HEK293 (cell line): ENCODE results near the gene KCNQ1.

Experiments
- MZF1 ChIP-seq: fragments of 450-650 bp; formaldehyde crosslinking; IDR thresholded peaks from 2 replicates; pipeline ENCODE4 v1.5.1; 2017; ENCODE audit warnings: missing biosample characterization, missing genetic modification characterization, borderline replicate concordance
- ZFP37 ChIP-seq: fragments of 450-650 bp; formaldehyde crosslinking; IDR thresholded peaks from 2 replicates; pipeline ENCODE4 v1.5.1; 2016; ENCODE audit warnings: missing biosample characterization, missing genetic modification characterization
- ZNF292 ChIP-seq: fragments of 450-650 bp; formaldehyde crosslinking; IDR thresholded peaks from 2 replicates; pipeline ENCODE4 v1.5.1; 2016; ENCODE audit warnings: low read depth, missing biosample characterization, missing genetic modification characterization, borderline replicate concordance
- ZNF571 ChIP-seq: fragments of 450-650 bp; formaldehyde crosslinking; IDR thresholded peaks from 2 replicates; pipeline ENCODE4 v1.5.0; 2017; ENCODE audit warnings: missing biosample characterization, missing genetic modification characterization
- TF ChIP-seq, protein P1 (sequence below): fragments of 450-650 bp; formaldehyde crosslinking; IDR thresholded peaks from 2 replicates; pipeline ENCODE4 v1.5.1; 2017; ENCODE audit warnings: missing biosample characterization, missing genetic modification characterization

DNA sequence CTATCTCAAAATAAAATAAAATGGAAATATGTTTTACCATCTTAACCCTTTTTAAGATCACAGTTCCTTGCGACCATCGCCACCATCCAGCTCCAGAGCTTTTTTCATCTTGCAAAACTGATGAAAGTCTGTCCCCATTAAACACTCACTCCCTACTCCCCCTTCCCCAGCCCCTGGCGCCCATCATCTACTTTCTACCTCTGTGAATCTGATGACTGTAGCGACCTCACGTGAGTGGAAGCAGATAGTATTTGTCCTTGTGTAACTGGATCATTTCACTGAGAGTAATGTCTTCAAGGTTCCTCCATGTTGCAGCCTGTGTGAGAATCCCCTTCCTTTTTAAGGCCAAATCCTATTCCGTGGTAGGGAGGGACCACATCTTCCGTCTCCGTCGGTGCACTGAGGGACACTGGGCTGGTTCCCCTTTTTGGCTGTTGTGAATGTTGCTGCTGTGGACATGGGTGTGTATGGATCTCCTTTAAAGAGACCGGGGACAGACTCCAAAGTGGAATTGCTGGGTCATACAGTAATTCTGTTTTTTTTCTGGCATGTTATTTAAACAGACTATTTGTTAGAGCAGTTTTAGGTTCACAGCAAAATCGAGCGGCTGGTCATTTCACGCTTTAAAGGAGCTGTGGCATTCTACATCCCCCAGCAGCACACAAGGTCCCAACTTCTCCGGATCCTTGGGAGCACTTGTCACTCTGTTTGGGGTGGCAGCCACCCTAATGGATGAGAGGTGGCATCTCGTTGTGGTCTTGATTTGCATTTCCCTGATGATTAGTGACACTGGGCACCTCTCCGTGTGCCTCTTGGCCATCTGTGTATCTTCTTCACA is 120.0 kb downstream of the KCNQ1 start:
- TF ChIP-seq ZFP37 (no peak), ZNF571 (tag by site-specific recombination) (no peak), MZF1 (no peak), ZNF292 (tag by site-specific recombination) (no peak)
- TF ChIP-seq, protein P1, sequence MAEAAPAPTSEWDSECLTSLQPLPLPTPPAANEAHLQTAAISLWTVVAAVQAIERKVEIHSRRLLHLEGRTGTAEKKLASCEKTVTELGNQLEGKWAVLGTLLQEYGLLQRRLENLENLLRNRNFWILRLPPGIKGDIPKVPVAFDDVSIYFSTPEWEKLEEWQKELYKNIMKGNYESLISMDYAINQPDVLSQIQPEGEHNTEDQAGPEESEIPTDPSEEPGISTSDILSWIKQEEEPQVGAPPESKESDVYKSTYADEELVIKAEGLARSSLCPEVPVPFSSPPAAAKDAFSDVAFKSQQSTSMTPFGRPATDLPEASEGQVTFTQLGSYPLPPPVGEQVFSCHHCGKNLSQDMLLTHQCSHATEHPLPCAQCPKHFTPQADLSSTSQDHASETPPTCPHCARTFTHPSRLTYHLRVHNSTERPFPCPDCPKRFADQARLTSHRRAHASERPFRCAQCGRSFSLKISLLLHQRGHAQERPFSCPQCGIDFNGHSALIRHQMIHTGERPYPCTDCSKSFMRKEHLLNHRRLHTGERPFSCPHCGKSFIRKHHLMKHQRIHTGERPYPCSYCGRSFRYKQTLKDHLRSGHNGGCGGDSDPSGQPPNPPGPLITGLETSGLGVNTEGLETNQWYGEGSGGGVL (tag by site-specific recombination): no peak
